ENCODE measurements around the gene VWA5B2. TPM values are rescaled to one million over a fixed set of nuclear protein-coding genes. Genes with fewer than 3 reads are reported as not detected.

The VWA5B2 gene
- total RNA-seq, 1 donor from 2014 or later, result not detected

DNA sequence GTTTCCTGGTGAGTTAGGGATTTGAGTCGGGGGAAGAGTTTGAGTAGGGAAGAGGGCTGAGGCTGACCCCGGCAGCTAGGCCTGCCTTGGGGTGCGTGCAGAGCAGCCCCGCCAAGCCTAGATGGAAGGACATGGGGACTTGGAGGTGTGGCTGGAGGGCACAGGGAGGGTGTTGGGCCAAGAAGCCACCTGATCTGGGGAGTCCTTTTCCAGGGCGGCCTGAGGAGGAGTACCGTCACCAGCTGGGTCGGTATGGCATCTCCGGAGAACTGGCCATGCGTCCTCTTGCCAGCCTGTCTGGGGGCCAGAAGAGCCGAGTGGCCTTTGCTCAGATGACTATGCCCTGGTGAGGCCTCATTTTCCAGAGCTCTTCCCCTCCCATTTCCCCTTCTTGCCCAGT is 36.5 kb upstream of the VWA5B2 start:
- Histone ChIP-seq H3K27me3 (no peaks in the 10 kb centered on the region), H3K9me3 (no peaks in the 10 kb centered on the region), H3K36me3 (peaks cover 82% of the 10 kb centered on the region), H3K4me3 (no peak overlapping the region), H3K27ac (no peak overlapping the region), H3K4me1 (no peaks in the 10 kb centered on the region)
- ATAC-seq (no peak), DNase-seq (no peak)
- TF ChIP-seq, protein P1, sequence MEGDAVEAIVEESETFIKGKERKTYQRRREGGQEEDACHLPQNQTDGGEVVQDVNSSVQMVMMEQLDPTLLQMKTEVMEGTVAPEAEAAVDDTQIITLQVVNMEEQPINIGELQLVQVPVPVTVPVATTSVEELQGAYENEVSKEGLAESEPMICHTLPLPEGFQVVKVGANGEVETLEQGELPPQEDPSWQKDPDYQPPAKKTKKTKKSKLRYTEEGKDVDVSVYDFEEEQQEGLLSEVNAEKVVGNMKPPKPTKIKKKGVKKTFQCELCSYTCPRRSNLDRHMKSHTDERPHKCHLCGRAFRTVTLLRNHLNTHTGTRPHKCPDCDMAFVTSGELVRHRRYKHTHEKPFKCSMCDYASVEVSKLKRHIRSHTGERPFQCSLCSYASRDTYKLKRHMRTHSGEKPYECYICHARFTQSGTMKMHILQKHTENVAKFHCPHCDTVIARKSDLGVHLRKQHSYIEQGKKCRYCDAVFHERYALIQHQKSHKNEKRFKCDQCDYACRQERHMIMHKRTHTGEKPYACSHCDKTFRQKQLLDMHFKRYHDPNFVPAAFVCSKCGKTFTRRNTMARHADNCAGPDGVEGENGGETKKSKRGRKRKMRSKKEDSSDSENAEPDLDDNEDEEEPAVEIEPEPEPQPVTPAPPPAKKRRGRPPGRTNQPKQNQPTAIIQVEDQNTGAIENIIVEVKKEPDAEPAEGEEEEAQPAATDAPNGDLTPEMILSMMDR (IDR thresholded peaks at IDR 0.05), result no peak
- intact Hi-C loops (cut with DNase I), result no loop called here

DNA sequence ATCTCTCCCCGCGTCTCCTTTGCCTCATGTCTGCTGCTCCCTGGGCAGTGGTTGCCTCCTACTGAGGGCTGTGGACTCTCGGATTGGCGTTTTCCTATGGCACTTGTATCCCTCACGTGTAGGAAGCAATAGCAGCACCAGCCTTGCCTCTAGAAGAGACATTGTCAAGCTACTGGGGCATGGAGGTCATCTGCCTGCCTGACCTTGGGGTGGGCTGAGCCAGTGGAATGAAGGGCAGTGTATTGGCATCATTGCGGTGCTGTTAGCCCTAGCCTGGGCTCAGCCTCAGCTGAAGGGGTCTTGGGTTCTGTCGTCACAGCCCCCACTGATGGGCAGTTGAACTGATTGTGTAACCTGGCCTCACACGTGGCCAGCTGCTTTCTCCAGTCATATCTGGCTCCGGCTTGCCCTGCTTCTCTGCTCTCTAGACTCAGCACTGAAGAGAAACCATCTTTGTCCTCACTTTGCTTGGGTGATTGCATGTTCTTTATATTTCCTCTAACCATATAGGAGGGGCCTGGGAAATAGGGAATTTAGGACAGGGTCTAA is 35.3 kb upstream of the VWA5B2 start:
- H3K4me1 ChIP-seq, result no peaks in the 10 kb centered on the region
- H3K36me3 ChIP-seq, result peaks cover 71% of the 10 kb centered on the region
- H3K27me3 ChIP-seq, result no peaks in the 10 kb centered on the region
- no peak overlapping the region for H3K4me3 ChIP-seq
- no peak for DNase-seq
- H3K27ac ChIP-seq, result no peak overlapping the region
- ATAC-seq, result no peak
- no peaks in the 10 kb centered on the region for H3K9me3 ChIP-seq
- TF ChIP-seq, protein P1 (IDR thresholded peaks at IDR 0.05), result no peak
- intact Hi-C loops (cut with DNase I), result no loop called here

DNA sequence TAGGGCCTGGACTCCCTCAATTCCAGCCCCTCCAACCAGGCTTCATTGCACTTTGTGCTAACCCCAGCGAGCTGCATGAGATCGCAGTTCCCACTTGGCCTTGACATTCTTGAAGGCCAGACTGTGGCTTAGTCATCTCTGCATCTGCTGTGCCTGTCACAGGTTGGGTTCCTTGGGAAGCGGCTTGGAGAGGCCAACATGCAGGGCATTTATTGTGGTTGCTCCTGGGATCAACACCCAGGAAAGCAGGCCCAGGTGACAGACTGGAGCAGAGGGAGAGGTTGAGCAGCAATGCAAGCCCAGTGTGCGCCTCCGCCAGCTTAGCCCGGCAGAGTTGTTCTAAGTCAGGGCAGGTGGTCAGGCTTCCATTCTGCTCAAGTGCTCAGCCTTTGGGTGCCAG is 32.8 kb upstream of the VWA5B2 start:
- Histone ChIP-seq H3K27ac (no peak overlapping the region), H3K4me1 (no peaks in the 10 kb centered on the region), H3K36me3 (peaks cover 46% of the 10 kb centered on the region), H3K9me3 (no peaks in the 10 kb centered on the region), H3K27me3 (no peaks in the 10 kb centered on the region), H3K4me3 (no peak overlapping the region)
- ATAC-seq, result no peak
- intact Hi-C loops (cut with DNase I), result no loop called here
- no peak for DNase-seq
- TF ChIP-seq, protein P1 (IDR thresholded peaks at IDR 0.05), result no peak

DNA sequence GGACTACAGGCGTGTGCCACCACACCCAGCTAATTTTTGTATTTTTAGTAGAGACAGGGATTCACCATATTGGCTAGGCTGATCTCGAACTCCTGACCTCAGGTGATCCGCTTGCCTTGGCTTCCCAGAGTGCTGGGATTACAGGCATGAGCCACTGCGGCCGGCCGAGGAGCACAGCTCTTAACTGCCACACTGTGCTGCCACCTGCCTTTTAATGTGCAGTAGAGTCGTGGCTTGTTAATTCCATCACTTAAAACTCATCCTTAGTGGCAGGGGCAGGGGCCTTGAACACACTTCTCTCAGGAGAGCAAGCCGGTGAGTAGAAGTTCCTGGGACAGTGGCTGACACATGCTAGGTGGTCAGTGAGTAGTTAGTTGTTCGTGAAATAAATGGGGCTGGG is 30.9 kb upstream of the VWA5B2 start:
- Histone ChIP-seq H3K27ac (no peak overlapping the region), H3K4me1 (no peaks in the 10 kb centered on the region), H3K27me3 (no peaks in the 10 kb centered on the region), H3K4me3 (no peak overlapping the region), H3K9me3 (no peaks in the 10 kb centered on the region), H3K36me3 (peaks cover 27% of the 10 kb centered on the region)
- TF ChIP-seq, protein P1 (IDR thresholded peaks at IDR 0.05), result no peak
- intact Hi-C loops (cut with DNase I), result no loop called here
- DNase-seq, result no peak
- ATAC-seq, result no peak

DNA sequence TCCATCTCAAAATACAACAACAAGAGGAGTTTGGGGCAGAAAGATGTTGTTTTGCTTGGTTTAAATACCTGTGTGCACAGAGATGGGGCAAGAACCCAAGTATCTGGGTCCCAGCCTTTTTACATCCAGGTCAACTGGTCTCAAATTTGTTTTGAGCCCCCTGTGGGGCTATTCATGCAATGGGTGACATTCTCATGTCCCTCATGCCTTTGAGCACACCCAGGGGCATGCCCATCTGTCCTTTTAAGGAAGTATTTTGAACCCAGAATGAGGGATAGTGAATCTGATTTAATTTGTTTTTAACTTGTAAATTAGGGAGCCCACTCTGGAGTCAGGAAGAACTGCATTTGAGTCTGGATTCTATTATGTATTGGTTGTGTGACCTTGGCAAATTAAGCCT is 28.6 kb upstream of the VWA5B2 start:
- DNase-seq (no peak), ATAC-seq (no peak)
- TF ChIP-seq, protein P1 (IDR thresholded peaks at IDR 0.05), result no peak
- Histone ChIP-seq H3K4me3 (no peak overlapping the region), H3K27ac (no peak overlapping the region), H3K36me3 (peaks cover 3% of the 10 kb centered on the region), H3K27me3 (no peaks in the 10 kb centered on the region), H3K9me3 (no peaks in the 10 kb centered on the region), H3K4me1 (no peaks in the 10 kb centered on the region)
- intact Hi-C loops (cut with DNase I), result no loop called here

DNA sequence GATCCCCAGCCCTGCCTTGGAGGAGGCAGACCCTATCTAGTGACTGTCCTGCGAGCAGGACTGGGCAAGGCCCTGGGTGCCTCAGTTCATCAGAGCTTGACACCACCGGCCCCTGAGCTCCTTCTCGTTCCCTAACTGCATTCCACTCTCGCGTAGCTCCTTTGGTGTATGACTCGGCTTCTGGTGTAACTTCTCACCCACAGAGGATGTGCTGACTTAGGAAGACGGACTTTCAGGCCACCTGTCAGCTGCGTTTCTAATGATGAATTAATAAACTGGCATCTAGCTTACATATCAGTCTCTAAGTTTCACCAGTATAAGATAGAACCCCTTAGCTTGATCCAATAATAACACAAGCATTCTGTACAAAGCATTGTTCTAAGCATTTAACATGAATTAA is 25.9 kb upstream of the VWA5B2 start:
- Histone ChIP-seq H3K27me3 (no peaks in the 10 kb centered on the region), H3K9me3 (no peaks in the 10 kb centered on the region), H3K27ac (no peak overlapping the region), H3K36me3 (no peaks in the 10 kb centered on the region), H3K4me3 (no peak overlapping the region), H3K4me1 (no peaks in the 10 kb centered on the region)
- DNase-seq (no peak), ATAC-seq (no peak)
- intact Hi-C loops (cut with DNase I), result no loop called here
- TF ChIP-seq, protein P1 (IDR thresholded peaks at IDR 0.05), result no peak

All from upper lobe of right lung (tissue), 1 donor.